Subcutaneous adipose tissue (tissue), 4 donors: Measurements from ENCODE around the gene LIPC. TPM values are rescaled to one million over a fixed set of nuclear protein-coding genes. Genes with fewer than 3 reads are reported as not detected.

Experiments used
- total RNA-seq, 4 donors: library from RNA; depleted of rRNA; stranded (reverse); fragments of >200 nt; gene quantifications; one replicate each; pipeline ENCODE4 v1.1.0, GENCODE V29; 2016
- TF ChIP-seq, protein P1 (sequence below): fragments of 450-650 bp; IDR thresholded peaks from one replicate; pipeline ENCODE4 v1.5.1; 2016; ENCODE audit warnings: low read depth, mild to moderate bottlenecking, control low read depth, antibody characterized with exemption, moderate library complexity

The LIPC gene
- total RNA-seq, 4 donors from 2014 or later: 0.44 to 0.51 TPM; not detected in 2

GRCh38 chr15:58489289-58490085, 57.7 kb downstream of the LIPC start:
- TF ChIP-seq, protein P1, sequence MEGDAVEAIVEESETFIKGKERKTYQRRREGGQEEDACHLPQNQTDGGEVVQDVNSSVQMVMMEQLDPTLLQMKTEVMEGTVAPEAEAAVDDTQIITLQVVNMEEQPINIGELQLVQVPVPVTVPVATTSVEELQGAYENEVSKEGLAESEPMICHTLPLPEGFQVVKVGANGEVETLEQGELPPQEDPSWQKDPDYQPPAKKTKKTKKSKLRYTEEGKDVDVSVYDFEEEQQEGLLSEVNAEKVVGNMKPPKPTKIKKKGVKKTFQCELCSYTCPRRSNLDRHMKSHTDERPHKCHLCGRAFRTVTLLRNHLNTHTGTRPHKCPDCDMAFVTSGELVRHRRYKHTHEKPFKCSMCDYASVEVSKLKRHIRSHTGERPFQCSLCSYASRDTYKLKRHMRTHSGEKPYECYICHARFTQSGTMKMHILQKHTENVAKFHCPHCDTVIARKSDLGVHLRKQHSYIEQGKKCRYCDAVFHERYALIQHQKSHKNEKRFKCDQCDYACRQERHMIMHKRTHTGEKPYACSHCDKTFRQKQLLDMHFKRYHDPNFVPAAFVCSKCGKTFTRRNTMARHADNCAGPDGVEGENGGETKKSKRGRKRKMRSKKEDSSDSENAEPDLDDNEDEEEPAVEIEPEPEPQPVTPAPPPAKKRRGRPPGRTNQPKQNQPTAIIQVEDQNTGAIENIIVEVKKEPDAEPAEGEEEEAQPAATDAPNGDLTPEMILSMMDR: no peak

- TF ChIP-seq, protein P1: no peak
Measured at GRCh38 chr15:58490086-58490887, 58.5 kb downstream of the LIPC start.

GRCh38 chr15:58490888-58491473, 59.2 kb downstream of the LIPC start:
- TF ChIP-seq, protein P1: no peak

DNA sequence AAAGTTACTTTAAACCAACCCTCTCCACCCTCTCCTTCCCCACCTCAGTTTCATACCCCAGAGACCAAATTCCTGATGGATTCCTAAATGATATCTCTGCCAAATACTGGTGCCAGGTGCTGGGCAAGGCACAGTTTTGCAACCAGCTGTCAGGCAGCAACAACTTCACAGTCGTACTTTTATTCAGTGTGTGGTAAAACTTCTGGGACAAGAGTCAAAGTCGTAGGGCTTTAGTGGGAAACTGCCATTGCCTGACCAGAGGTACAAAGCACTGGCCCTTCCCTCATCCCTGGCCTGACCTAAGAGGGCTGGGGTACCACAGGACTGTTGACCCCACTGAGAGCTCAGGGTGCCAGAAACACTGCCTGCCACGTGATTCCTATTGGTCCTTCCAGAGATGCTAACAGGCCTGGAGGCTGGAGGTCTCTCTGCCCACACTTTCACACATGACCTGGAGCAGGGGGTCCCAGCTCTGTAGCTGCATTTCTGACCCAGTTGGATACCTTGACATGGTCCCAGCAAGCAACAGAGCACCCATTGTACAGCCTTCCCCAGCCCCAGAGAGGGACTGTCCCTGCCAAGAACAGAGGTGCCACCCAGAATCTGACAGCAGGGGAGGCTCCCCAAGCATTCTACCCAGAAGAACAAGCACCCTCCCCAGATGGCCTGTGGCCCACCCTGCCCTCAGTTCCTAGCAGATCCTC, 59.9 kb downstream of the LIPC start:
- TF ChIP-seq, protein P1: no peak

- TF ChIP-seq, protein P1: no peak
Measured at GRCh38 chr15:58492661-58493397, 61.0 kb downstream of the LIPC start.

DNA sequence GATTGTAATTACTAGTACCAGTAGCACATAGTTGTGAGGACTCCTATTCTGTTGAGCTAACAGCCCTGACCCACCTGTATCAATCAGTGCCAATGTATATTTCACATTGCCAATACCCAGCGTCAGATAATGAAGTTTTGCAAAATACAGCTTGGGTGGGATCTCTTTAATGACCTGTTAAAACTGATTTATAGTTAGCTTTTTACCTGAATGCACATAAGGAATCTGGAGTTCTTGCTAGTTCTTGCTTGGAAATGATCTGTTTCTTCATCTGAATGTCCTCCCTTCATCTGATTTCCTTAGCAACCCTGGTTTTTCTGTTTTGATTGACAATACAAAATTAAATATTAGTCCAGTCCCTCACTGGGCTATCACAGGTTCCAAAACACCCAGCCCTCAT, 62.8 kb downstream of the LIPC start:
- TF ChIP-seq, protein P1: no peak
